Measurements from ENCODE around the gene IRGM.

DNA sequence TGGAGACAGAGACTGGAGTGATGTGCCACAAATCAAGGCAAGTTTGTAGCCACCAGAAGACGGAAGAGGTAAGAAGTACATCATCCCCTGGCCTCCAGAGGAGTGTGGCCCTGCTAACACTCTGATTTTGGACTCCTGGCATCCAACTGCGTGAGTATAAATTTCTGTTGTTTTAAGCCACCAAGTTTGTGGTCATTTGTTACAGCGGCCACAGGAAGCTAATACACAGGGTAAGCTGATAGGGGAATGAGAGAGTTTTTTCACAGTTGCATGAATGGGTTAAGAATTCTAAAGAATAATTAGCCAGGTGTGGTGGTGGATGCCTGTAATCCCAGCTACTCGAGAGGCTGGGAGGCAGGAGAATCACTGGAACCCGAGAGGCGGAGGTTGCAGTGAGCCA lies 41.9 kb upstream of the IRGM start:
- TF ChIP-seq, protein P1, sequence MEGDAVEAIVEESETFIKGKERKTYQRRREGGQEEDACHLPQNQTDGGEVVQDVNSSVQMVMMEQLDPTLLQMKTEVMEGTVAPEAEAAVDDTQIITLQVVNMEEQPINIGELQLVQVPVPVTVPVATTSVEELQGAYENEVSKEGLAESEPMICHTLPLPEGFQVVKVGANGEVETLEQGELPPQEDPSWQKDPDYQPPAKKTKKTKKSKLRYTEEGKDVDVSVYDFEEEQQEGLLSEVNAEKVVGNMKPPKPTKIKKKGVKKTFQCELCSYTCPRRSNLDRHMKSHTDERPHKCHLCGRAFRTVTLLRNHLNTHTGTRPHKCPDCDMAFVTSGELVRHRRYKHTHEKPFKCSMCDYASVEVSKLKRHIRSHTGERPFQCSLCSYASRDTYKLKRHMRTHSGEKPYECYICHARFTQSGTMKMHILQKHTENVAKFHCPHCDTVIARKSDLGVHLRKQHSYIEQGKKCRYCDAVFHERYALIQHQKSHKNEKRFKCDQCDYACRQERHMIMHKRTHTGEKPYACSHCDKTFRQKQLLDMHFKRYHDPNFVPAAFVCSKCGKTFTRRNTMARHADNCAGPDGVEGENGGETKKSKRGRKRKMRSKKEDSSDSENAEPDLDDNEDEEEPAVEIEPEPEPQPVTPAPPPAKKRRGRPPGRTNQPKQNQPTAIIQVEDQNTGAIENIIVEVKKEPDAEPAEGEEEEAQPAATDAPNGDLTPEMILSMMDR (IDR thresholded peaks at IDR 0.05), result no peak
- TF ChIP-seq EZH2phosphoT487 (IDR thresholded peaks at IDR 0.05), result no peak
